Measurements from ENCODE around the gene PGD. TPM values are rescaled to one million over a fixed set of nuclear protein-coding genes. Genes with fewer than 3 reads are reported as not detected.

PGD gene
- total RNA-seq, 1 experiment from 2014 or later, result 162 TPM

DNA sequence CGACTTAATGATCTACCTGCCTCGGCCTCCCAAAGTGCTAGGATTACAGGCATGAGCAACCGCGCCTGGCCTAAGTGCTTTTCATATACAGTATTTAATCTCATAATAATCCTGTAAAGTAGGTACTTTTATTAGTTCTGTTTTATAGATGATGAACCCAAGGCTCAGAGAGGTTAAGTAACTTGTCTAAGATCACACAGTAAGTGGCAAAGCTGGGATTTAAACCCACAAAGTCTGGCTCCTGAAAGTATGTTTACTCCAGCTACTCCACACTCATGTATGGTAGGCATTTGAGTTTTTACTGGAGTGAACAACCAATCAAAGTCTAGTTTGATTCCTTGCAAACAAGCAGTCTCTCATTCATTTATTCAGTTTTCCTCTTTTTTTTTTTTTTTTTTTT, 71.2 kb downstream of the PGD start:
- Histone ChIP-seq H3K4me2 (ENCODE audit: low read length) (no peak overlapping the region), H3K4me3 (ENCODE audit: low read length) (no peak overlapping the region), H3K27ac (ENCODE audit: low read length) (no peak overlapping the region), H3K4me1 (ENCODE audit: insufficient read depth, low read length) (peaks cover 13% of the 10 kb centered on the region), H3K79me2 (ENCODE audit: low read length) (peaks cover 20% of the 10 kb centered on the region), H4K20me1 (ENCODE audit: low read length) (no peaks in the 10 kb centered on the region), H3K36me3 (ENCODE audit: low read depth, low read length) (peaks cover 9% of the 10 kb centered on the region), H2AFZ (ENCODE audit: low read length) (no peak overlapping the region), H3K9ac (ENCODE audit: low read length) (no peak overlapping the region), H3K27me3 (ENCODE audit: low read length) (no peaks in the 10 kb centered on the region), H3F3A (ENCODE audit: low read length, unreplicated experiment) (no peaks in the 10 kb centered on the region), H3K9me3 (ENCODE audit: low read length) (no peaks in the 10 kb centered on the region), H3K9me2 (replicated peaks; ENCODE audit: low read length) (no peaks in the 10 kb centered on the region)
- no peak for ATAC-seq
- BruUV-seq (replicated peaks), result no TSS peak
- ChIA-PET CTCF (no interaction called here), POLR2A (ENCODE audit: unreplicated experiment) (no interaction called here)
- no peak for DNase-seq
- intact Hi-C loops (cut with micrococcal nuclease), result no loop called here
- TF ChIP-seq, protein P1, sequence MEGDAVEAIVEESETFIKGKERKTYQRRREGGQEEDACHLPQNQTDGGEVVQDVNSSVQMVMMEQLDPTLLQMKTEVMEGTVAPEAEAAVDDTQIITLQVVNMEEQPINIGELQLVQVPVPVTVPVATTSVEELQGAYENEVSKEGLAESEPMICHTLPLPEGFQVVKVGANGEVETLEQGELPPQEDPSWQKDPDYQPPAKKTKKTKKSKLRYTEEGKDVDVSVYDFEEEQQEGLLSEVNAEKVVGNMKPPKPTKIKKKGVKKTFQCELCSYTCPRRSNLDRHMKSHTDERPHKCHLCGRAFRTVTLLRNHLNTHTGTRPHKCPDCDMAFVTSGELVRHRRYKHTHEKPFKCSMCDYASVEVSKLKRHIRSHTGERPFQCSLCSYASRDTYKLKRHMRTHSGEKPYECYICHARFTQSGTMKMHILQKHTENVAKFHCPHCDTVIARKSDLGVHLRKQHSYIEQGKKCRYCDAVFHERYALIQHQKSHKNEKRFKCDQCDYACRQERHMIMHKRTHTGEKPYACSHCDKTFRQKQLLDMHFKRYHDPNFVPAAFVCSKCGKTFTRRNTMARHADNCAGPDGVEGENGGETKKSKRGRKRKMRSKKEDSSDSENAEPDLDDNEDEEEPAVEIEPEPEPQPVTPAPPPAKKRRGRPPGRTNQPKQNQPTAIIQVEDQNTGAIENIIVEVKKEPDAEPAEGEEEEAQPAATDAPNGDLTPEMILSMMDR (conservative IDR thresholded peaks at IDR 0.05; ENCODE audit: low read depth, low read length), result no peak
- TF ChIP-seq EZH2phosphoT487 (IDR thresholded peaks at IDR 0.05; ENCODE audit: borderline replicate concordance, low read length) (no peak), EZH2 (IDR thresholded peaks at IDR 0.05; ENCODE audit: low read length, unreplicated experiment) (no peak)

Other genes starting within 250 kb of the PGD start
- gene KIF1B, start 188.5 kb upstream of the PGD start, total RNA-seq (2014; rRNA removed), result 21.4 and 24.2 TPM in 2 replicates
- 16.3 and 19.5 TPM in 2 replicates for gene CENPS, start 31.4 kb downstream of the PGD start, total RNA-seq (2014; rRNA removed)
- gene CORT, start 51.0 kb downstream of the PGD start, total RNA-seq (2014; rRNA removed), result 1.2 TPM in 1 of 2 replicates, not detected in the other
- 46.7 and 52.0 TPM in 2 replicates for gene DFFA, start 73.5 kb downstream of the PGD start, total RNA-seq (2014; rRNA removed)
- 24.9 and 32.1 TPM in 2 replicates for gene PEX14, start 75.9 kb downstream of the PGD start, total RNA-seq (2014; rRNA removed)